Renal pelvis (tissue), 12 donors: ENCODE data around the gene OR2J3. TPM values are rescaled to one million over a fixed set of nuclear protein-coding genes. Genes with fewer than 3 reads are reported as not detected.
A peak's percentile ranks its signal among the peaks of the same experiment; 100 is the strongest.
"Not testable (repeated sequence)": the region's sequence is repeated elsewhere in the genome, so short reads cannot be mapped to it uniquely, and the experiment has no call there.

ENCODE experiments used
- DNase-seq: peaks from one replicate; pipeline ENCODE4 v3.0.0-alpha.2; 2013
- long read RNA-seq, 16 experiments: transcript quantifications; one replicate each; lab custom pipeline, GENCODE V29; 2026
- polyA plus RNA-seq, 3 donors: library from polyadenylated mRNA; unstranded; fragments of 120-200 nt; gene quantifications; one replicate each; pipeline ENCODE4 v1.2.1, GENCODE V29; 2013; ENCODE audit not compliant: insufficient read length in 3 of 3

The OR2J3 gene
- polyA plus RNA-seq = not detected
- long read RNA-seq, donor 1 = 0 reads
- long read RNA-seq, donor 2 = 0 reads
- long read RNA-seq, donor 3 = 0 reads
- long read RNA-seq, donor 4 = 0 reads
- long read RNA-seq, donor 5 = 0 reads
- long read RNA-seq, donor 6 = 0 reads
- long read RNA-seq, donor 7 = 0 reads
- long read RNA-seq, donor 8 = 0 reads
- long read RNA-seq, donor 9 = 0 reads
- long read RNA-seq, donor 10 = 0 reads
- long read RNA-seq, donor 11 = 0 reads
- long read RNA-seq, donor 12 = 0 reads
- long read RNA-seq, donor 13 = 0 reads
- long read RNA-seq, donor 14 = 0 reads
- long read RNA-seq, donor 15 = 0 reads
- long read RNA-seq, donor 16 = 0 reads

DNA sequence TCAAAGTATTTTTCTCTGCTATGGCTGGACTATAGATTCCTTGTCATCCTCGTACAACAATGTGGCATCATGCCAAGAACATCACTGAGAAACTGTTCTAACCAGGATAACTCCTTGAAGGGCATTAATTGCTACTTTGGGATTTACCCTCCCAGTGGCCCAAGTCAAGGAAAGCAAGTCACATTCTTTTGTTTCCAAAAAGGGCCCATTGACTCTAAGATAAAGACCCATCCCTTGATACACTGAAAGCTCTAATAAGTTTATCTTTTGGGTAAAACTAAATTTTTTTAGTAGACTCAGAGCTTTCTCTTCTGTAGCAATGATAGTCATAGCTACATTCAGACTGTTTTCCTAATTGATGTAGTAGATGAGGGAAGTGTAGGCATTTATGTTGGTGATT, at the start of gene OR2J3:
Gene OR2J3 (plus strand): TSS at position 301 of the 400 bp plus-strand sequence. CDS start 3,833 bp downstream, outside the sequence.
- DNase-seq = no peak

DNA sequence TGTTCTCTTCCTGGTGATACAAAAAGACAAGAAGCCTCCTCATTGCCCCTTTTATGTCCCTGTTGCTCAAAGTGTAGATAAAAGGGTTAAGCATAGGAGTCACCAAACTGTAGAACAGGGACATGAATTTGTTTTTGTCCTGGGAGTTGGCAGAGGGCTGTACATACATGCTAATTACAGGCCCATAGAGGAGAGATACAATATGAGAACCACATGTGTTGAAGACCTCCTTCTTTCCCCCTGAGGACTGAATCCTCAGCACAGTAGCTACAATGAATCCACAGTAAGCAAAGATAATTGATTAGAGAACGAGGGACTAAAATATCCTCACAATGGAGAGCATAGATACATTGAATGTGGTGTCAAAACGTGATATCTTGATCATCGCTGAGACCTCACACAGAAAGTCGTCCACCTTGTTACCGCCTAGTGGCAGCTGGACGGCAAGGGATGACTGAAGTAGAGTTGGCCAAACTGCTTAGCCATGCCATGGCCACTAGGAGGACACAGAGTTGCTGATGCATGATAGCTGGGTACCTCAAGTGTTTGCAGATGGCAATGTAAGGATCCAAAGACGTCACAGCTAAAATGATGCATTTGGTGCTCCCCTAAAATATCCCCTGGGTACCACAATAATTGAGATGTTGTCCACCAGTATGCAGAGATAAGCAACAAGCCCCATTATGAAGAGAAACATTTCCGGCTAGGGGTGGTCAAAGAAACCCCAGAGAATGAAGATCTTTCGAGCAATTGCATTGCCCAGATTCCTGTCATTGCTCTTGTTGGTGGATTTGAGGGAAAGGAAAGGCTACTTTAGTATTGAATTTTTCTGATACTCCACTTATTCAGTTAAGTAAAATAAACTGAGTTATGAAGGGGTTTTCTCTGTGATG, 35.8 kb upstream of the OR2J3 start:
- peak; percentile 8 for DNase-seq

DNA sequence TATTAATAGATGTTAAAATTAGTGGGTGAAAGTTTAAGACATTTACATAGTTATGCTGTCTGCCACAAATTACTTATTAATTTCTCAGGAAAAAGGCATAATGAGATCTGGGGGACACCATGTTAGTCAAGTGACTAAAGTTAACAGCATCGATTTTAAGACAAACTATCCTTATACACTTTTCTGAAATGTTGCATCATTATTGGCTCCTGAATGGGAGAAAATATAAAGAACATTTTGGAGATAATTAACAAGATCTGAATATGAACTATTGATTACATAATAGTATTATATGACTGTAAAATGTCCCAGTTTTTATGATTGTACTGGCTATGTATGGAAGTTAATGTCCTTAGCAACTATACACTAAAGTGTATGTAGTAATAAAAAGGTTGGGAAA, 28.7 kb upstream of the OR2J3 start:
- no peak for DNase-seq

DNA sequence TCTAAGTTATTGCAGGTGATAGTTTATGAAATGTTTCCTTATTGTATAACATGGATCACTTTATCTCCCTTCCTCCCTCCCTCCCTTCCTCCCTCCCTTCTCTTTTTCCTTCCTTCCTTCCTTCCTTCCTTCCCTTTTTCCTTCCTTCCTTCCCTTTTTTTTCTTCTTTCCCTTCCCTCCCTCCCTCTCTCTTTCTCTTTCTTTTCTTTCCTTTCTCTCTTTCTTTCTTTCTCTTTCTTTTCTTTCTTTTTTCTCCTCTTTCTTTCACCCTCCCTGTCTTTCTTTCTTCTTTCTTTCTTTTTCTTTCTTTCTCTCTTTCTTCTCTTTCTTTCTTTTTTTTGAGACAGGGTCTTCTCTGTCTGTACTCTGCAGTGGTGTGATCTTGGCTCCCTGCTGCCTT, 26.5 kb upstream of the OR2J3 start:
- no peak for DNase-seq

DNA sequence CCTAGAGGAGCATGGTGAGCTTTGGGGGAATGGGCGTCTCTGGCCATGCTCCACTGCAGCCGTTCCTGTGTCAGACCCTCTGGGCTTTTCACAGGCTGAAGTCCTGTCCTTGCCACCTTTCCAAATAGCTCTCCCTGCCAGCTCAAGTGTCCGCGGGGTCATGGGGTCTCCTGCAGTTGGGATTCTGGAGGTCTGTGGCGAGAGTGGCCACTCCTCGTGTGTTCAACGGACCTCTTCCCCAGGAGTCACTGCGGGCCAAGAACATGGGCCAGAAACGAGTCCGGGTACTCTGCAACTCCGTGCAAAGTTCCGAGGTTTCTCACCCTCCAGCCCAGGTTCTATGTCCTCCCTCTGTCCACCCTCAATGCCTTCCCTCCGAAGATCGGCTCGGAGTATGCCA, 25.4 kb upstream of the OR2J3 start:
- no peak for DNase-seq

DNA sequence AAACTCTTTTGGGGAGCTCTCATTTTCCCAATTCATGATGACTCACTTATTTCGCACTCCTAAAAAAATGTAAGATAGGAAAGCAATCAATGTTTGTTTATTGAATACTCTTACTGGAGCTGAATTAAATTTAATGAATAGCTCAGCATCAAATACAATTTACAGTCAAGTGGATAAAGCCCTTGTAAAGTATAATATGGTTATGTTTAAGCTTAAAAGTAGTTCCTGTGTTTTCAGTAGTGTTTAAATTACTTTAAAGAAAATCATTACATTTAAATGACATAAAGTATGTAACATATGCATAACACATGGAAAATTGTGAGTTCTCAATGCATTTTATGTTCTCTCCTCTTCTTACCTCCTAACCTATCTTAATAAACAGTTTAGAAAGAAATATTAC, 20.6 kb upstream of the OR2J3 start, which contains the start of gene OR2B3:
Gene OR2B3 (minus strand): TSS at position 101 of the 400 bp plus-strand sequence. CDS start 65 bp downstream, at position 36.
- no peak for DNase-seq

DNA sequence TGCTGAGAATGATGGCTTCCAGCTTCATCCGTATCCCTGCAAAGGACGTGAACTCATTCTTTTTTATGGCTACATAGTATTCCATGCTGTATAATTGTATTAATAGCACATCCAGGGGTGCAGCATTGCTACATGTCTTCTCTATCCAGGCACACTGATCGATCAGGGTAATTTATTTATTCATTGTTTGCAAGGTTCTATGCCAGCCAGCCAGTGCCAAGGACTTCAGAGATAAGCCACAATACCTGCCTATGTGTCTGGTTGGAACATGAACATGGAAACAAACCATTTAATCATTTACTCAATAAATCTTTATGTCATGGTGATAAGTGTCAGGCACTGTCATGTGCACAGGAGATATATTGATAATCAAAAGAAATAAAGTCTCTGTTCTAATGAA, 14.9 kb upstream of the OR2J3 start:
- DNase-seq = no peak

DNA sequence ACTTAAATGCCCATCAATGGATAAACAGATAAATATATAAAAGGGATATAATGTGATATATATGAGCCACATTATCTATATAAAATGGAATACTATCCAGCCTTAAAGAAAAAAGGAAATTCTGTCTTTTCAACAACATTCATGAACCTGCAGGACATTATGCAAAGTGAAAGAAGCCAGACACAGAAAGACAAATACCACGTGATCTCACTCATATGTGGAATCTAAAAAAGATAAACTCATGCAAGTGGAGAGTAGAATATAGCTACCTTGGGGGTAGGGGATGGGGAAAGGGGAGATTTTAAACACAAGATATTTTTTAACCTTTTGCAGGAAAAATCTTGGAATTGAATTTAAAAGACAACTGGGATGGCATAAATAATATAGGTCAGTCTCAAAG, 10.1 kb upstream of the OR2J3 start:
- DNase-seq = no peak

DNA sequence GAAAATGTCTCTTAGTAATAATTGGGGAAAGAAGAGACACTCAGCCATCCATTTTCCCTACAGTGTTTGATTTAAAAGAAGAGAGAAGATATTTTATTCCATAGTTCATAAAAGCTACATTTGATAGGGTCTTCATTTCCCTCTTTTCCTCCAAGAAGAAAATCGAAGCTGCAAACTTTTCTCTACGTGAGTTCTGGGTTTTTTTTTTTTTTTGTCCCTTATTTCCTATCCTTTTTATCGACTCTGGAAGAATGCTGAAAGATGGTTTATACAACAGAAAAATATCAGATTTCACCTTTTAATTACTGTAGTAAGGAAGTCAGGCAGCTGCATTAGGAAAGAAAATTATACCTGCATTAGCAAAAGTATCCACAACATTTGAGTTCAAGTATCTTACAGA, 8.7 kb upstream of the OR2J3 start, which contains the start of gene OR2J1:
Gene OR2J1 (plus strand): TSS at position 301 of the 400 bp plus-strand sequence. CDS start 1,453 bp downstream, outside the sequence.
- DNase-seq = no peak

DNA sequence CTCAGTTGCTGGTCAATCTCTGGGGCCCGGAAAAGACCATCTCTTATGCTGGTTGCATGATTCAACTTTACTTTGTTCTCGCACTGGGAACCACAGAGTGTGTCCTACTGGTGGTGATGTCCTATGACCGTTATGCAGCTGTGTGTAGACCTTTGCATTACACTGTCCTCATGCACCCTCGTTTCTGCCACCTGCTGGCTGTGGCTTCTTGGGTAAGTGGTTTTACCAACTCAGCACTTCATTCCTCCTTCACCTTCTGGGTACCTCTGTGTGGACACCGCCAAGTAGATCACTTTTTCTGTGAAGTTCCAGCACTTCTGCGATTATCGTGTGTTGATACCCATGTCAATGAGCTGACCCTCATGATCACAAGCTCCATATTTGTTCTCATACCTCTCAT, 4.3 kb downstream of the OR2J3 start:
- DNase-seq = no peak

DNA sequence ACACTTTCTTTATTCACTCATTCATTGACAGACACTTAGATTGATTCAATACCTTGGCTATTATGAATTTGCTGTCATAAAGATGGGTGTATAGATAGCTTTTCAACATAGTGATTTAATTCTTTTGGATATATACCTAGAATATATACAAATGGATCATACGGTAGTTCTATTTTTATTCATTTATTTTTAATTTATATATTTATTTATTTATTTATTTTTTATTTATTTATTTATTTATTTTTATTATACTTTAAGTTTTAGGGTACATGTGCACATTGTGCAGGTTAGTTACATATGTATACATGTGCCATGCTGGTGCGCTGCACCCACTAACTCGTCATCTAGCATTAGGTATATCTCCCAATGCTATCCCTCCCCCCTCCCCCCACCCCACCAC, 7.1 kb downstream of the OR2J3 start:
- DNase-seq = not testable (repeated sequence)

DNA sequence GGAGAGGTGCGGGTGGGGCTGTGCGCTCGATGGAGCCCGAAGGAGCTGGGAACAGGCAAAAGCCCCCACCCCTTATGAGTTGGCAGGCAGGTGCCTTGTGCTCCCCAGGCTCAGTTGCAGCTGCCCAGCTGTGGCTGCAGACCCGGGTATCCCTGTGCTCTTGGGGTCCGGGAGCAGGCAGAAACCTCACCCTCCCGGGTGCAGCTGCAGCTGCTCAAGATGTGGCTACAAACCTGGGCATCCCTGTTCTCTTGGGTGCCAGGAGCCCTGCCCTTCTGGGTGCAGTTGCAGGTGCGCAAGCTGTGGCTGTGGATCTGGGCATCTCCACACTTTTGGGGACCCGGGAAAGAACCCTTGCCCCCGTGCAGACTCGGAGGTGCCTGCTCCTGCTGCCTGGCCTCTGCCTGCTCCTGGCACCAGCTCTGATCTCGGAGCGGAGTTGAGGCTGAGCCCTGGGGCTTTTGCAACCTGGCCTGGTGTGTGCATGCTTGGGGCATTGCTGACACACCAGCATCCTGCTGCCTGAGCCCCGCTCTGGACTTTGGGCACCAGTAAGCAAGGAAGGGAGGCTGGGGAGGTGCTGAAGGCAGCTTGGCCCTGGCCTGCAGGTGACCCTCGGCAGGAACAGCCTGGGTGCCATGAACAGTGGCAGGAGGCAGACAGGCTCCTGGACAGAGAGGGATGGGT, 21.6 kb downstream of the OR2J3 start:
- no peak for DNase-seq

DNA sequence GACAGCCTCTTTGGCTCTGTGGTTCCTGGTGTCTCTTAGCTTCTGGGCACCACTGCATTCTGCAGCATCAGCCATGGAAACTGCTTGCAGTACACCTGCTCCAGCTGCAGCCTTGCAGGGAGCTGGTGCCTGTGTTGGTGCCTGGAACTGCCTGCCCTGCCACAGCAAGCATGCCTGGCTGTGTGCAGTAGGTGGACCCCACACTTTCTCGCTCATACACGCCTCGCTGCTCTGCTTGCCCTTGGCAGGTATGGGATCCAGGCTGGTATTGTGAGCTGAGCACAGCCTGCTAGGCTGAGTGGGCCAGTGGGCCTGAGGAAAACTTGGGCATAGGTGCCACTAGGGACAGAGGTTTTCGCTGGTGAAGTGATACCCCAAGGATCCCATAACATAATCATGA, 22.8 kb downstream of the OR2J3 start:
- DNase-seq = no peak

DNA sequence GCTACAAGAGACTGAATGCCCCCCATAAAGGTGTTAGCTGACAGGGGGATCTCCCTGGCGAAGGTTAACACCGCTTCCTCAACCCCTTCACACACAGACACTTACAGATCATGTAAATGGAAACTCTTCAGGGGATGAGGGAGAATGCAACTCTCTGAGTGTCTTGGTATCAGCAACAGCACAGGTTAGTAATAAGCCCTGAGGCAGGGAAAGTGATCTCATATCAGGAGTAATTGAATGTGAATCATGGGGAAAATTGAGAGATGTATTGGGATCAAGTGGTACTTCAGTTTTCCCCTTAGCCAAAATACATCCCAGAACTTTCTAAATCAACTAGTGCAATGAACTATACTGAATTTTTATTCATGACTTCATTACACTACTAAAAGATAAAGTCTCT, 23.8 kb downstream of the OR2J3 start:
- DNase-seq = no peak

DNA sequence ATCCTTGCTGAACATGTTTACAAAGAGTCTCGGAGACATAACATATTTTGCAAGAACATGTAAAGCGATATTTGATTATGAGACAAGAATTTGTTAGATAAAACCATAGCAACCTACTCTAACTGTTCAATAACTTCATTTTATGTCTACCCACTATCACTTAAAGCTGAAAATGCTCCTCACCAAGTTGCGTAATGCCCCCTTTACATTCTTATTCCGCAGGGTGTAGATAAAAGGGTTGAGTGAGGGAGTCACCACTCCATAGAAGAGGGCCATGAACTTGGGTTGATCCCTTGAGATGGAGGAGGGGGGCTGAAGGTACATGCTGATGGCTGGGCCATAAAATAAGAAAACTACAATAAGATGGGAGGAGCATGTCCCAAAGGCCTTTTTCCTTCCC, 29.9 kb downstream of the OR2J3 start:
- DNase-seq = no peak

DNA sequence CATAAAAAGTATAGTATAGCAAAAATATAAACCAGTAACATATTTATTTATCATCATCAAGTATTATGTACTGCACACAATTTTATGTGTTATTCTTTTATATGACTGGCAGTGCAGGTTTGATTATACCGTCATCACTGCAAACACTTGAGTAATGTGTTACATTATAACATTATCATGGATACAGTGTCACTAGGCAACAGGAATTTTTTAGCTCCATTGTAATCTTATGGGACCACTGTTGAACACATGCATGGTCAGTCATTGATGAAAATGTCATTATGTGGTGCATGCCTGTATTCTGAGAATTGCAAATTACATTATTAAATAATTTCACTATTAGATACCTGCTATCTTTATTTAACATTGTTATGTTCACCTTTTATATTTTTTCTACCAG, 33.7 kb downstream of the OR2J3 start:
- no peak for DNase-seq

DNA sequence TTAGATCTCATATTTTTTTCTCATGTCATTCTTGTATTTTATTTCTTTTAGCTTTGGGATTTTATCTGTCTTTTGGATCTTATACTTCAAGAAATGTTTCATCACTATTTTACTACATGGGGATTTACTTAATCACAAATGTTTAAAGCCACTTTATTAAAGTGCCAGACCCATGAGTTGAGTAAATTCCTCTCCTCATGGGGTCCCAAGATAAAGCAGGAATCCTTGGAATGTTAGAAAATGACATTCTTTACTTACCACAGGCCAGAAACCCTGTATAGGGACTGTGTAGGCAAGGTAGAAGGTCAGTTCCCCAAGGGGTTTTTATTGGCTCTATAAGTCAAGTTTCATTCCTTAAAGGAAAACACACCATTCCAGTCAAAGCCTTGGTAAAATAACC, 34.5 kb downstream of the OR2J3 start:
- no peak for DNase-seq

DNA sequence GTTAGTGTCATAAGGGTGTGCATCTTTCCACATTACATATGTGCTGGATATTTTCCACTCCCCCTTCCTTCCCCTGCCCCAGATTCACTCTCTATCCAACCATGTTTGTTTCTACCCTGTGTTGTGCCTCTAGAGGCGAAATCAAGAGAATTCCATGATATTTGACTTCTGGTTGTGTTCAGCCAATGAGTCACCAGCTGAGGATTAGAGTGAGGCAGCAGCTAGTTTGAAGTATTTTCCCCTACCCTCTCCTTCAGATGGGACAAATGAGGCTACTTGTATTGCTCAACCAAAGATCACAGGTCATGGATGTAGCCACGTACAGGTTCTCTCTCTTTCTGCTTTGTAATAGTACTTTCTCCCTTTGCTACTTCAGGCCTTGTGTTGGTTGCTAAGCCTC, 38.3 kb downstream of the OR2J3 start:
- no peak for DNase-seq

DNA sequence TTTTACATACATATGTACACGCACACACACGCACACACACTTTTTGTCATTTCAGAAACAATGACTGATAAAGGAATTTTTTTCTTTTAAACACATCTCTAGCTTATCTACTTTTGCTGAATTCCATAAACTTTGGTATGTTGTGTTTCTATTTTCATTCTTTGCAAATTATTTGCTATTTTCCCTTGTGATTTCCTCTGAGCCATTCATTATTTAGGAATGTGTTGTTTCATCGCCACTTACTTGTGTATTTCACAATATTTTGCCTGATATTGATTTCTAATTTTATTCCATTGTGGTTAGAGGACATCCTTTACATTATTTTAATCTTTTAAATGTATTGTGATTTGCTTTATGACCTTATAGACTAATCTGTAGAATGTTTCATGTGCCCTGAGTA, 39.2 kb downstream of the OR2J3 start:
- DNase-seq = no peak

DNA sequence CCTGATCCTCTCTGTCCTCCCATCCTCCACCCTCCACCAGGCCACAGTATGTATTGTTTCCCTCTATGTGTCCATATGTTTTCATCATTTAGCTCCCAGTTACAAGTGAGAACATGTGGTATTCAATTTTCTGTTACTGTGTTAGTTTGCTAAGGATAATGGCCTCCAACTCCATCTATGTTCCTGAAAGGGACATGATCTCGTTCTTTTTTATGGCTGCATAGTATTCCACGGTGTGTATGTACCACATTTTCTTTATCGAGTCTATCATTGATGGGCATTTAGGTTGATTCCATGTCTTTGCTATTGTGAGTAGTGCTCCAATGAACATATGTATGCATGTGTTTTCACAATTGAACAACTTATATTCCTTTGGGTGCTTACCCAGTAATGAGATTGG, 41.6 kb downstream of the OR2J3 start:
- DNase-seq = not testable (repeated sequence)

DNA sequence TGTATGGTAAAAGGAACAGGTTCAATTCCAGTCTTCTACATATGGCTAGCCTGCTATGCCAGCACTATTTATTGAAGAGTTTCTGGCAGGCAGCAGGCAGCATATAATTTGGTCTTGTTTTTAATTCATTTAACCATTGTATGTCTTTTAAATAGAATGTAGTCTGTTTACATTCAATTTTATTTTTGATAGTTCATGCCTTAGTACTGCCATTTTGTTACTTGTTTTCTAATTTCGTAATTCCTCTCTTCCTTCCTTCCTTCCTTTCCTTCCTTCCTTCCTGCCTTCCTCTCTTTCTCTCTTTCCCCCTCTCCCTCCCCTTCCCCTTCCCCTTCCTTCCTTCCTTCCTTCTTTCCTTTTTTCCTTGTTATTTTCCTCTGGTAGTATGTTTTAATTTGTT, 45.2 kb downstream of the OR2J3 start:
- DNase-seq = no peak

DNA sequence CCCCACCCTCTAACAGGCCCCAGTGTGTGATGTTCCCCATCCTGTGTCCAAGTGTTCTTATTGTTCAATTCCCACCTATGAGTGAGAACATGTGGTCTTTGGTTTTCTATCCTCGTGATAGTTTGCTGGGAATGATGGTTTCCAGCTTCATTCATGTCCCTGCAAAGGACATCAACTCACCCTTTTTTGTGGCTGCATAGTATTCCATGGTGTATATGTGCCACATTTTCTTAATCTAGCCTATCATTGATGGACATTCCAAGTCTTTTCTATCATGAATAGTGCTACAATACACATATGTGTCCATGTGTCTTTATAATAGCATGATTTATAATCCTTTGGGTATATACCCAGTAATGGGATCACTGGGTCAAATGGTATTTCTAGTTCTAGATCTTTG, 47.3 kb downstream of the OR2J3 start:
- DNase-seq = not testable (repeated sequence)
